Body of pancreas (tissue), 4 donors: ENCODE data around the gene SNPH. TPM values are rescaled to one million over a fixed set of nuclear protein-coding genes. Genes with fewer than 3 reads are reported as not detected.
"Not testable (repeated sequence)": the region's sequence is repeated elsewhere in the genome, so short reads cannot be mapped to it uniquely, and the experiment has no call there.

Experiments used
- ATAC-seq: fragments of 150-250 bp; one replicate; pipeline ENCODE4 v1.9.1; 2016
- DNase-seq, 4 donors: peaks; one replicate each; pipeline ENCODE4 v3.0.0-alpha.2; 2019
- H3K27ac ChIP-seq, 4 donors: fragments of 200-600 bp; sonication (generic); 1 replicate in 3 of 4; 2 replicates in 1 of 4; pipeline versions ENCODE4 v1.5.1 to v1.6.1; 2016 to 2019; ENCODE audit warnings: mild to moderate bottlenecking in 1 of 4, mixed read lengths in 1 of 4, moderate library complexity in 1 of 4
- H3K27me3 ChIP-seq, 2 donors: fragments of 200-600 bp; sonication (generic); one replicate each; pipeline ENCODE4 v1.6.0; 2016; ENCODE audit warnings: mild to moderate bottlenecking in 1 of 2
- H3K36me3 ChIP-seq, 2 donors: fragments of 200-600 bp; sonication (generic); replicated peaks in 1 of 2; 2 replicates each; pipeline ENCODE4 v1.5.1; 2016; ENCODE audit warnings: low read depth in 2 of 2; ENCODE audit not compliant: insufficient read depth in 1 of 2
- H3K4me1 ChIP-seq: fragments of 200-600 bp; sonication (generic); one replicate; pipeline ENCODE4 v1.6.0; 2016
- H3K4me3 ChIP-seq, 2 donors: fragments of 200-600 bp; sonication (generic); 1 replicate in 1 of 2; 2 replicates in 1 of 2; pipeline ENCODE4 v1.5.1; 2016 to 2019
- H3K9me3 ChIP-seq, 3 donors: fragments of 200-600 bp; sonication (generic); 1 replicate in 2 of 3; 2 replicates in 1 of 3; pipeline ENCODE4 v1.5.1; 2016
- POLR2A ChIP-seq, 3 donors: fragments of 450-650 bp; IDR thresholded peaks; one replicate each; pipeline ENCODE4 v1.6.1; 2016; ENCODE audit warnings: antibody characterized with exemption in 3 of 3, mild to moderate bottlenecking in 2 of 3
- WGBS, 2 donors: methylation state at CpG; one replicate each; pipeline ENCODE4 v1.1.5; 2017; 5-methylcytosine and 5-hydroxymethylcytosine counted together
- intact Hi-C: fragments of 100-400 bp; cut with DNase I; formaldehyde crosslinking; loops from one replicate; pipeline ENCODE4 v1.15.1; 2023
- total RNA-seq, 2 donors: library from RNA; depleted of rRNA; stranded (reverse); fragments of >200 nt; gene quantifications; one replicate each; pipeline ENCODE4 v1.1.0, GENCODE V29; 2016
- TF ChIP-seq, protein P1 (sequence below), 7 experiments: fragments of 450-650 bp in 4 of 7; fragments of 200-600 bp in 3 of 7; sonication (generic) in 3 of 7; IDR thresholded peaks; one replicate each; pipeline ENCODE4 v1.5.1; 2016 to 2019; ENCODE audit warnings: antibody characterized with exemption in 7 of 7

SNPH gene
- total RNA-seq, 2 donors from 2014 or later: 3.3 to 3.4 TPM

- TF ChIP-seq, protein P1, sequence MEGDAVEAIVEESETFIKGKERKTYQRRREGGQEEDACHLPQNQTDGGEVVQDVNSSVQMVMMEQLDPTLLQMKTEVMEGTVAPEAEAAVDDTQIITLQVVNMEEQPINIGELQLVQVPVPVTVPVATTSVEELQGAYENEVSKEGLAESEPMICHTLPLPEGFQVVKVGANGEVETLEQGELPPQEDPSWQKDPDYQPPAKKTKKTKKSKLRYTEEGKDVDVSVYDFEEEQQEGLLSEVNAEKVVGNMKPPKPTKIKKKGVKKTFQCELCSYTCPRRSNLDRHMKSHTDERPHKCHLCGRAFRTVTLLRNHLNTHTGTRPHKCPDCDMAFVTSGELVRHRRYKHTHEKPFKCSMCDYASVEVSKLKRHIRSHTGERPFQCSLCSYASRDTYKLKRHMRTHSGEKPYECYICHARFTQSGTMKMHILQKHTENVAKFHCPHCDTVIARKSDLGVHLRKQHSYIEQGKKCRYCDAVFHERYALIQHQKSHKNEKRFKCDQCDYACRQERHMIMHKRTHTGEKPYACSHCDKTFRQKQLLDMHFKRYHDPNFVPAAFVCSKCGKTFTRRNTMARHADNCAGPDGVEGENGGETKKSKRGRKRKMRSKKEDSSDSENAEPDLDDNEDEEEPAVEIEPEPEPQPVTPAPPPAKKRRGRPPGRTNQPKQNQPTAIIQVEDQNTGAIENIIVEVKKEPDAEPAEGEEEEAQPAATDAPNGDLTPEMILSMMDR (IDR thresholded peaks at IDR 0.05): no peak
- TF ChIP-seq POLR2A (IDR thresholded peaks at IDR 0.05): no peak
- no peaks in the 10 kb centered on the region for H3K27me3 ChIP-seq
- DNase-seq: no peak
- no peaks in the 10 kb centered on the region for H3K4me1 ChIP-seq
- no peak for ATAC-seq
- intact Hi-C loops: no loop called here
- no peaks in the 10 kb centered on the region for H3K9me3 ChIP-seq
- no peaks in the 10 kb centered on the region for H3K36me3 ChIP-seq
- no peak overlapping the region for H3K27ac ChIP-seq
- H3K4me3 ChIP-seq: no peak overlapping the region
Observed at GRCh38 chr20:1247689-1248088, 18.4 kb upstream of the SNPH start.

DNA sequence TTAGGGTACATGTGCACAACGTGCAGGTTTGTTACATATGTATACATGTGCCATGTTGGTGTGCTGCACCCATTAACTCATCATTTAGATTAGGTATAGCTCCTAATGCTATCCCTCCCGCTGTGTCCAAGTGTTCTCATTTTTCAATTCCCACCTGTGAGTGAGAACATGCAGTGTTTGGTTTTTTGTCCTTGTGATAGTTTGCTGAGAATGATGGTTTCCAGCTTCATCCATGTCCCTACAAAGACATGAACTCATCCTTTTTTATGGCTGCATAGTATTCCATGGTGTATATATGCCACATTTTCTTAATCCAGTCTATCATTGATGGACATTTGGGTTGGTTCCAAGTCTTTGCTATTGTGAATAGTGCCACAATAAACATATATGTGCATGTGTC, 15.8 kb upstream of the SNPH start:
- H3K36me3 ChIP-seq, ATAC-seq, H3K4me1 ChIP-seq, H3K27me3 ChIP-seq, H3K4me3 ChIP-seq, intact Hi-C loops, DNase-seq, H3K27ac ChIP-seq, H3K9me3 ChIP-seq: not testable (repeated sequence)
- WGBS, 2 donors: 83 to 87% methylated on average over 2 of the region's 2 CpGs

DNA sequence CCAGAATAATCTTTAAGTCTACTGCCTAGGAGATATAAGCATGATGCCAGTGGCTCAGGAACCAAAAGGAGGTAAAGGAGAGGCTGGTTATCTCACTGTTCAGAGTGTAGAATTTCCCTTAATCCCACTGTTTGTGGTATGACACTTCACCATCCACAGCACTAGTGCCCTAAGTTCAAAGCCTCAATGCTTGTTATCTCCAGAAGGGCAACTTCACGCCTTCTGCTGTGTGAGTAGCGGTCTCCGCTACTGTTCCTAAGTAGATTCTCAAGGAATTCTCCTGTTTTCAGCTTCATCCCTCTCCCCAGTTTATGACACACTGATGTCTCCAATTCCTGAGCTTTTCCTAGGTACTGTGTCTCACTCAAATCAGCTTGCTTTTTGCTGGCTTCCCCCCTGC, 13.7 kb upstream of the SNPH start:
- Histone ChIP-seq H3K27me3 (no peaks in the 10 kb centered on the region), H3K4me3 (no peak overlapping the region), H3K36me3 (no peaks in the 10 kb centered on the region), H3K27ac (no peak overlapping the region), H3K4me1 (no peaks in the 10 kb centered on the region), H3K9me3 (no peaks in the 10 kb centered on the region)
- 69 to 81% methylated on average over 3 of the region's 3 CpGs for WGBS, 2 donors
- intact Hi-C loops: no loop called here
- no peak for ATAC-seq
- TF ChIP-seq, protein P1 (IDR thresholded peaks at IDR 0.05): no peak
- DNase-seq: no peak

- TF ChIP-seq POLR2A (IDR thresholded peaks at IDR 0.05): no peak
- TF ChIP-seq, protein P1 (IDR thresholded peaks at IDR 0.05): no peak
- H3K4me1 ChIP-seq: no peaks in the 10 kb centered on the region
- H3K9me3 ChIP-seq: no peaks in the 10 kb centered on the region
- H3K27ac ChIP-seq: no peak overlapping the region
- no peaks in the 10 kb centered on the region for H3K27me3 ChIP-seq
- H3K36me3 ChIP-seq: no peaks in the 10 kb centered on the region
- WGBS, 2 donors: 56 to 61% methylated on average over 2 of the region's 2 CpGs
- H3K4me3 ChIP-seq: no peak overlapping the region
- no peak for ATAC-seq
- intact Hi-C loops: no loop called here
- no peak for DNase-seq
Observed at GRCh38 chr20:1254254-1254653, 11.8 kb upstream of the SNPH start.

- no peaks in the 10 kb centered on the region for H3K4me1 ChIP-seq
- no peak for TF ChIP-seq POLR2A (IDR thresholded peaks at IDR 0.05)
- TF ChIP-seq, protein P1 (IDR thresholded peaks at IDR 0.05): no peak
Observed at GRCh38 chr20:1255675-1256074, 10.4 kb upstream of the SNPH start.

More at GRCh38 chr20:1255675-1256074, 10.4 kb upstream of the SNPH start:
- Histone ChIP-seq H3K27ac (no peak overlapping the region), H3K36me3 (no peaks in the 10 kb centered on the region), H3K4me3 (no peak overlapping the region), H3K27me3 (no peaks in the 10 kb centered on the region), H3K9me3 (no peaks in the 10 kb centered on the region)
- DNase-seq (no peak), ATAC-seq (no peak)
- 82 to 83% methylated on average over 2 of the region's 2 CpGs for WGBS, 2 donors
- intact Hi-C loops: no loop called here
